H54 (cell line): ENCODE results near the gene SND1.

Source experiments
- DNase-seq: peaks from one replicate; pipeline ENCODE4 v3.0.0; 2011; ENCODE audit warnings: low spot score, mixed read lengths; ENCODE audit not compliant: insufficient read length
- FAIRE-seq: peaks from 3 replicates; lab custom pipeline; 2011; peaks lifted over from hg19 to GRCh38; lab: Jason Lieb, UNC
- POLR2A ChIP-seq: IDR thresholded peaks from 2 replicates; pipeline ENCODE4 v1.6.1; 2011; ENCODE audit warnings: low read depth, mild to moderate bottlenecking, low read length

SND1 gene

GRCh38 chr7:127711872-127712271 lies 59.9 kb downstream of the SND1 start:
- FAIRE-seq (no peak), DNase-seq (no peak)
- TF ChIP-seq POLR2A = no peak

- no peak for TF ChIP-seq POLR2A
- DNase-seq (no peak), FAIRE-seq (no peak)
Observed at GRCh38 chr7:127713006-127713405, 61.0 kb downstream of the SND1 start.

- FAIRE-seq (no peak), DNase-seq (no peak)
- no peak for TF ChIP-seq POLR2A
Observed at GRCh38 chr7:127713758-127714157, 61.8 kb downstream of the SND1 start.

GRCh38 chr7:127715272-127715671 lies 63.3 kb downstream of the SND1 start:
- TF ChIP-seq POLR2A = no peak
- FAIRE-seq (no peak), DNase-seq (no peak)

GRCh38 chr7:127715901-127716300 lies 63.9 kb downstream of the SND1 start:
- DNase-seq (no peak), FAIRE-seq (no peak)
- TF ChIP-seq POLR2A = no peak

GRCh38 chr7:127717502-127718339 lies 65.7 kb downstream of the SND1 start:
- FAIRE-seq (no peak), DNase-seq (no peak)
- no peak for TF ChIP-seq POLR2A

- TF ChIP-seq POLR2A = no peak
- DNase-seq = no peak
- FAIRE-seq = no peak
Observed at GRCh38 chr7:127718340-127718679, 66.3 kb downstream of the SND1 start.

GRCh38 chr7:127726476-127726875 lies 74.5 kb downstream of the SND1 start:
- no peak for DNase-seq
- no peak for TF ChIP-seq POLR2A
- no peak for FAIRE-seq

GRCh38 chr7:127730658-127731276 lies 78.8 kb downstream of the SND1 start:
- TF ChIP-seq POLR2A = no peak
- FAIRE-seq = no peak
- no peak for DNase-seq

- no peak for DNase-seq
- no peak for FAIRE-seq
- no peak for TF ChIP-seq POLR2A
Observed at GRCh38 chr7:127731431-127732080, 79.6 kb downstream of the SND1 start.

GRCh38 chr7:127732306-127732705 lies 80.3 kb downstream of the SND1 start:
- DNase-seq = no peak
- no peak for FAIRE-seq
- TF ChIP-seq POLR2A = no peak

- FAIRE-seq (no peak), DNase-seq (no peak)
- no peak for TF ChIP-seq POLR2A
Observed at GRCh38 chr7:127733986-127734385, 82.0 kb downstream of the SND1 start.

- TF ChIP-seq POLR2A = no peak
- DNase-seq (no peak), FAIRE-seq (no peak)
Observed at GRCh38 chr7:127736511-127736910, 84.5 kb downstream of the SND1 start.

- no peak for FAIRE-seq
- TF ChIP-seq POLR2A = no peak
- DNase-seq = no peak
Observed at GRCh38 chr7:127738859-127739258, 86.9 kb downstream of the SND1 start.
